ENCODE measurements around the gene CYB5D1.

DNA sequence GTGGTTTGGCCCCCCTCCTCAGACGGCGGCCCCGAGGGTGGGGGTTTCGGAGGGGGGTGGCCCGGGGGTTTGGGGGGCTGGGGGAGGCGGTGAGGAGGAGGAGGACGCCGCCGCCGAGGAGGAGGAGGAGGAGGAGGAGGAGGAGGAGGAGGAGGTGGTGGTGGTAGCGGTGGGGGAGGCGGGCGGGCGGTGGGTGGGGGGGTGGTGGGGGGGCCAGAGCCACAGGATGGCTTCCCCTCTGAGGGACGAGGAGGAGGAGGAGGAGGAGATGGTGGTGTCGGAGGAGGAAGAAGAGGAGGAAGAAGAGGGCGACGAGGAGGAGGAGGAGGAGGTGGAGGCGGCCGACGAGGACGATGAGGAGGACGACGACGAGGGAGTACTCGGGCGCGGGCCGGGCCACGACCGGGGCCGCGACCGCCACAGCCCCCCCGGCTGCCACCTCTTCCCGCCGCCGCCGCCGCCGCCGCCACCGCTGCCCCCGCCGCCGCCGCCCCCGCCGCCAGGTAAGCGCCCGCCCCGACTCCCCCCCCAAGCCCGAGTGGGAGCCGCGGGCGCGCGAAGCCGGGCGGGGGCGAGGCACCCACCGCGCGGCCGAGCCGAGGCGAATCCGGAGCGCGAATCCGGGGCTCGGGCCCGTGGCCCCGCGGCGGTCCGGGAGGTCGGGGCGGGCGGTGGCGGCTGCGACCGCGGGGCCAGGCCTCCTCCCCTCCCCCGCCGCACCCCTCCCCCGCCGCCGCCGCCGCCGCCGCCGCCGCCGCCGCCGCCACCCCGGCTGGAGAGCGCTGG, 27.0 kb downstream of the CYB5D1 start:
- TF ChIP-seq, protein P1, sequence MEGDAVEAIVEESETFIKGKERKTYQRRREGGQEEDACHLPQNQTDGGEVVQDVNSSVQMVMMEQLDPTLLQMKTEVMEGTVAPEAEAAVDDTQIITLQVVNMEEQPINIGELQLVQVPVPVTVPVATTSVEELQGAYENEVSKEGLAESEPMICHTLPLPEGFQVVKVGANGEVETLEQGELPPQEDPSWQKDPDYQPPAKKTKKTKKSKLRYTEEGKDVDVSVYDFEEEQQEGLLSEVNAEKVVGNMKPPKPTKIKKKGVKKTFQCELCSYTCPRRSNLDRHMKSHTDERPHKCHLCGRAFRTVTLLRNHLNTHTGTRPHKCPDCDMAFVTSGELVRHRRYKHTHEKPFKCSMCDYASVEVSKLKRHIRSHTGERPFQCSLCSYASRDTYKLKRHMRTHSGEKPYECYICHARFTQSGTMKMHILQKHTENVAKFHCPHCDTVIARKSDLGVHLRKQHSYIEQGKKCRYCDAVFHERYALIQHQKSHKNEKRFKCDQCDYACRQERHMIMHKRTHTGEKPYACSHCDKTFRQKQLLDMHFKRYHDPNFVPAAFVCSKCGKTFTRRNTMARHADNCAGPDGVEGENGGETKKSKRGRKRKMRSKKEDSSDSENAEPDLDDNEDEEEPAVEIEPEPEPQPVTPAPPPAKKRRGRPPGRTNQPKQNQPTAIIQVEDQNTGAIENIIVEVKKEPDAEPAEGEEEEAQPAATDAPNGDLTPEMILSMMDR (IDR thresholded peaks at IDR 0.05): no peak
- TF ChIP-seq EP300 (IDR thresholded peaks at IDR 0.05): no peak

Measured in tibial nerve (tissue), 4 donors.